ENCODE measurements around the gene NSUN4.

Gene NSUN4

GRCh38 chr1:46404482-46405196 lies 64.0 kb downstream of the NSUN4 start:
- DNase-seq: no peak

GRCh38 chr1:46405197-46405555 lies 64.6 kb downstream of the NSUN4 start:
- DNase-seq: no peak

GRCh38 chr1:46405724-46406123 lies 65.1 kb downstream of the NSUN4 start:
- DNase-seq: no peak

- no peak for DNase-seq
These were observed 66.4 kb downstream of the NSUN4 start for GRCh38 chr1:46406881-46407608.

- no peak for DNase-seq
These were observed 67.0 kb downstream of the NSUN4 start for GRCh38 chr1:46407636-46408035.

- no peak for DNase-seq
These were observed 67.9 kb downstream of the NSUN4 start for GRCh38 chr1:46408356-46409062.

- no peak for DNase-seq
These were observed 68.4 kb downstream of the NSUN4 start for GRCh38 chr1:46409063-46409372.

GRCh38 chr1:46410156-46411009 lies 69.8 kb downstream of the NSUN4 start:
- no peak for DNase-seq

- no peak for DNase-seq
These were observed 70.4 kb downstream of the NSUN4 start for GRCh38 chr1:46411010-46411405.
